Right lobe of liver (tissue), 4 donors: ENCODE data around the gene ALK.

Source experiments
- CTCF ChIP-seq, 4 donors: fragments of 200-600 bp in 3 of 4; fragments of 450-650 bp in 1 of 4; IDR thresholded peaks; one replicate each; pipeline versions ENCODE4 v1.5.1 to v1.8.0; 2016 to 2022; ENCODE audit warnings: antibody characterized with exemption in 4 of 4, mild to moderate bottlenecking in 2 of 4
- POLR2A ChIP-seq: fragments of 450-650 bp; IDR thresholded peaks from one replicate; pipeline ENCODE4 v1.6.1; 2017; ENCODE audit warnings: antibody characterized with exemption, mild to moderate bottlenecking
- donor health status: DM: no; HTN: no; CAD: no.
- donor health status: DM: no; HTN: no; CAD: no.
- donor health status: DM: no; HTN: yes; CAD: no.

GRCh38 chr2:29373870-29374269, 547.5 kb downstream of the ALK start:
- no peak for TF ChIP-seq CTCF (IDR thresholded peaks at IDR 0.05)
- TF ChIP-seq POLR2A, result no peak
